Heart left ventricle (tissue), 13 donors: ENCODE results near the gene EYS.

Experiments
- POLR2A ChIP-seq, 2 donors: fragments of 450-650 bp; IDR thresholded peaks; one replicate each; pipeline ENCODE4 v1.6.1; 2017; ENCODE audit warnings: antibody characterized with exemption in 2 of 2, mild to moderate bottlenecking in 2 of 2, moderate library complexity in 2 of 2
- TF ChIP-seq, protein P1 (sequence below), 12 donors: fragments of 200-600 bp; sonication (generic) in 4 of 12; IDR thresholded peaks; one replicate each; pipeline versions ENCODE4 v1.5.0 to v1.8.0; 2018 to 2022; ENCODE audit warnings: antibody characterized with exemption in 12 of 12, mild to moderate bottlenecking in 5 of 12
- donor health status: ischemic (EF 13 %, LVEDD 7.1; RV severe dilation, severe dysfunction).
- donor health status: DM: no; HTN: yes; CAD: no.
- donor health status: DM: no; HTN: no; CAD: no.
- donor health status: ischemic (EF 25% LVEDD 6.9; RV normal size, moderate dysfunction).
- donor health status: ischemic (EF 25% LVEDD 5.7; RV mildly dilated, moderate dysfunction).
- donor health status: ischemic (EF 35%, LVEDD 5.7; RV mildly dilated, moderate dysfunction).
- donor health status: nonischemic (EF 11% LVEDD 7.7; RV severe dilation, severe dysfunction).
- donor health status: DM: yes; HTN: yes; CAD: no.
- donor health status: PGD.
- donor health status: ischemic (EF 29% LVEDD 5.4; RV normal size, mild dysfunction).
- donor health status: nonischemic (EF 23%, LVEDD 6.1; RV moderate dilation, normal function).

DNA sequence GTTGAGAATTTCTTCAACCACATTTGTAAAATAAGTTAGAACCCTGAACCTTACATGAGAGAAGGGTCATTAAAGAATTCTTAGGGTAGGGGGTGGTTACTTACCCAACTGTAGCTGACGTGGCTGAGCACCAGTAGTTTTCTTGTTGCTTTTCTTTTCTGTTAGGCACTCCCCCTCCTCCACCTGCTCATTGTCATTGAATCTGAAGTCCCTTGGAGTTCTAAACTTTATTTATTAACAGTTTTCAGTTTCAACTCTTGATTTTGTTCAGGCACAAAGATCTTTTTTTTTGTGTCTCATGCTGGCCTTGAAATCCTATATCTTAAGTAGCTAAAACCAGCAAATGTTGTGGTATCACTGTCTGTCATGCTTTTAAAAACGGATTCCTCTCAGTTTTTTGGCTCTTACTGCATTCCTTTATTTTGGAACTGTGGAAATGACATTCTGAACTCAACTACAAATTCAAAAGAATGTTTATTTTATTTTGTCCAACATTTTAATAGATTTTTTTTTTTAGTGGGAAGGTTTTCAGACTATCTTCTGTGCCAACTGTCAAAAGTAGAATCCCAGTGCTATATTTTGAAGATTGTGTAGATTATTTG lies 1606.2 kb downstream of the EYS start:
- TF ChIP-seq POLR2A (IDR thresholded peaks at IDR 0.05) = no peak
- TF ChIP-seq, protein P1, sequence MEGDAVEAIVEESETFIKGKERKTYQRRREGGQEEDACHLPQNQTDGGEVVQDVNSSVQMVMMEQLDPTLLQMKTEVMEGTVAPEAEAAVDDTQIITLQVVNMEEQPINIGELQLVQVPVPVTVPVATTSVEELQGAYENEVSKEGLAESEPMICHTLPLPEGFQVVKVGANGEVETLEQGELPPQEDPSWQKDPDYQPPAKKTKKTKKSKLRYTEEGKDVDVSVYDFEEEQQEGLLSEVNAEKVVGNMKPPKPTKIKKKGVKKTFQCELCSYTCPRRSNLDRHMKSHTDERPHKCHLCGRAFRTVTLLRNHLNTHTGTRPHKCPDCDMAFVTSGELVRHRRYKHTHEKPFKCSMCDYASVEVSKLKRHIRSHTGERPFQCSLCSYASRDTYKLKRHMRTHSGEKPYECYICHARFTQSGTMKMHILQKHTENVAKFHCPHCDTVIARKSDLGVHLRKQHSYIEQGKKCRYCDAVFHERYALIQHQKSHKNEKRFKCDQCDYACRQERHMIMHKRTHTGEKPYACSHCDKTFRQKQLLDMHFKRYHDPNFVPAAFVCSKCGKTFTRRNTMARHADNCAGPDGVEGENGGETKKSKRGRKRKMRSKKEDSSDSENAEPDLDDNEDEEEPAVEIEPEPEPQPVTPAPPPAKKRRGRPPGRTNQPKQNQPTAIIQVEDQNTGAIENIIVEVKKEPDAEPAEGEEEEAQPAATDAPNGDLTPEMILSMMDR (IDR thresholded peaks at IDR 0.05) = no peak
